SU-DHL-6 (cell line): ENCODE results near the gene NHLRC4.

Source experiments
- CTCF ChIP-seq: fragments of 200-600 bp; sonication (generic); IDR thresholded peaks from one replicate; pipeline ENCODE4 v1.5.1; 2017; ENCODE audit warnings: antibody characterized with exemption, mild to moderate bottlenecking, low read length, moderate library complexity; ENCODE audit not compliant: insufficient read depth, poor library complexity, severe bottlenecking
- EZH2phosphoT487 ChIP-seq: fragments of 200-600 bp; sonication (generic), shearing (Covaris generic); conservative IDR thresholded peaks from 2 replicates; pipeline ENCODE4 v1.6.1; 2018; ENCODE audit warnings: mild to moderate bottlenecking, antibody characterized with exemption, low read length, moderate library complexity, mixed read lengths

GRCh38 chr16:578232-578869 lies 11.5 kb downstream of the NHLRC4 start:
- TF ChIP-seq CTCF = no peak
- no peak for TF ChIP-seq EZH2phosphoT487
